HEK293 (cell line): Measurements from ENCODE around the gene C19orf33.

Source experiments
- KLF17 ChIP-seq: fragments of 450-650 bp; formaldehyde crosslinking; IDR thresholded peaks from 2 replicates; pipeline ENCODE4 v1.5.1; 2016; ENCODE audit warnings: missing biosample characterization, missing genetic modification characterization
- KLF7 ChIP-seq: fragments of 450-650 bp; formaldehyde crosslinking; IDR thresholded peaks from 2 replicates; pipeline ENCODE4 v1.5.1; 2016; ENCODE audit warnings: missing biosample characterization, missing genetic modification characterization, borderline replicate concordance
- OSR2 ChIP-seq: fragments of 450-650 bp; formaldehyde crosslinking; IDR thresholded peaks from 2 replicates; pipeline ENCODE4 v1.5.1; 2016; ENCODE audit warnings: missing biosample characterization, missing genetic modification characterization
- PRDM6 ChIP-seq: fragments of 450-650 bp; formaldehyde crosslinking; IDR thresholded peaks from 2 replicates; pipeline ENCODE4 v1.5.1; 2017; ENCODE audit warnings: missing biosample characterization, missing genetic modification characterization
- SP2 ChIP-seq: fragments of 450-650 bp; formaldehyde crosslinking; IDR thresholded peaks from 2 replicates; pipeline ENCODE4 v1.5.1; 2016; ENCODE audit warnings: missing biosample characterization, missing genetic modification characterization
- TRIM28 ChIP-seq: IDR thresholded peaks from 2 replicates; pipeline ENCODE4 v1.6.1; 2011; ENCODE audit warnings: low read length, control low read depth, borderline replicate concordance
- WT1 ChIP-seq: fragments of 450-650 bp; formaldehyde crosslinking; IDR thresholded peaks from 2 replicates; pipeline ENCODE4 v1.5.1; 2016; ENCODE audit warnings: missing biosample characterization, missing genetic modification characterization
- YY2 ChIP-seq: fragments of 450-650 bp; formaldehyde crosslinking; IDR thresholded peaks from 2 replicates; pipeline ENCODE4 v1.5.1; 2016; ENCODE audit warnings: missing biosample characterization, missing genetic modification characterization
- ZBTB21 ChIP-seq: fragments of 450-650 bp; formaldehyde crosslinking; IDR thresholded peaks from 2 replicates; pipeline ENCODE4 v1.5.1; 2017; ENCODE audit warnings: missing biosample characterization, missing genetic modification characterization
- ZBTB44 ChIP-seq: fragments of 450-650 bp; IDR thresholded peaks from 2 replicates; pipeline ENCODE4 v1.5.1; 2018; ENCODE audit warnings: missing biosample characterization, mild to moderate bottlenecking, missing genetic modification characterization
- ZBTB48 ChIP-seq: fragments of 450-650 bp; formaldehyde crosslinking; IDR thresholded peaks from 2 replicates; pipeline ENCODE4 v1.5.1; 2016; ENCODE audit warnings: missing biosample characterization, missing genetic modification characterization
- ZFHX2 ChIP-seq: fragments of 450-650 bp; formaldehyde crosslinking; conservative IDR thresholded peaks from 2 replicates; pipeline ENCODE4 v1.5.1; 2016; ENCODE audit warnings: missing biosample characterization, missing genetic modification characterization
- ZFP69B ChIP-seq: fragments of 450-650 bp; formaldehyde crosslinking; IDR thresholded peaks from 2 replicates; pipeline ENCODE4 v1.5.1; 2016; ENCODE audit warnings: missing biosample characterization, missing genetic modification characterization
- ZIC2 ChIP-seq: fragments of 450-650 bp; formaldehyde crosslinking; IDR thresholded peaks from 2 replicates; pipeline ENCODE4 v1.5.1; 2016; ENCODE audit warnings: missing biosample characterization, missing genetic modification characterization
- ZNF146 ChIP-seq: fragments of 450-650 bp; formaldehyde crosslinking; IDR thresholded peaks from 2 replicates; pipeline ENCODE4 v1.5.1; 2016; ENCODE audit warnings: missing biosample characterization, missing genetic modification characterization
- ZNF155 ChIP-seq: fragments of 450-650 bp; formaldehyde crosslinking; IDR thresholded peaks from 2 replicates; pipeline ENCODE4 v1.5.1; 2016; ENCODE audit warnings: missing biosample characterization, missing genetic modification characterization
- ZNF211 ChIP-seq: fragments of 450-650 bp; formaldehyde crosslinking; IDR thresholded peaks from 2 replicates; pipeline ENCODE4 v1.5.1; 2016; ENCODE audit warnings: low read depth, missing biosample characterization, missing genetic modification characterization
- ZNF24 ChIP-seq: fragments of 450-650 bp; formaldehyde crosslinking; IDR thresholded peaks from 2 replicates; pipeline ENCODE4 v1.5.1; 2016; ENCODE audit warnings: missing biosample characterization, missing genetic modification characterization
- ZNF280C ChIP-seq: fragments of 450-650 bp; formaldehyde crosslinking; IDR thresholded peaks from 2 replicates; pipeline ENCODE4 v1.5.1; 2016; ENCODE audit warnings: missing biosample characterization, missing genetic modification characterization
- ZNF292 ChIP-seq: fragments of 450-650 bp; formaldehyde crosslinking; IDR thresholded peaks from 2 replicates; pipeline ENCODE4 v1.5.1; 2016; ENCODE audit warnings: low read depth, missing biosample characterization, missing genetic modification characterization, borderline replicate concordance
- ZNF341 ChIP-seq: fragments of 450-650 bp; formaldehyde crosslinking; IDR thresholded peaks from 2 replicates; pipeline ENCODE4; 2016; ENCODE audit warnings: low read depth, missing biosample characterization, missing genetic modification characterization
- ZNF350 ChIP-seq: fragments of 450-650 bp; formaldehyde crosslinking; IDR thresholded peaks from 2 replicates; pipeline ENCODE4 v1.5.0; 2017; ENCODE audit warnings: missing biosample characterization, mild to moderate bottlenecking, missing genetic modification characterization
- ZNF423 ChIP-seq: fragments of 450-650 bp; formaldehyde crosslinking; IDR thresholded peaks from 2 replicates; pipeline ENCODE4 v1.5.1; 2016; ENCODE audit warnings: missing biosample characterization, missing genetic modification characterization
- ZNF48 ChIP-seq: fragments of 450-650 bp; formaldehyde crosslinking; IDR thresholded peaks from 2 replicates; pipeline ENCODE4 v1.5.1; 2016; ENCODE audit warnings: missing biosample characterization, missing genetic modification characterization
- ZNF488 ChIP-seq: fragments of 450-650 bp; formaldehyde crosslinking; IDR thresholded peaks from 2 replicates; pipeline ENCODE4 v1.5.1; 2016; ENCODE audit warnings: missing biosample characterization, missing genetic modification characterization
- ZNF513 ChIP-seq: fragments of 450-650 bp; IDR thresholded peaks from 2 replicates; pipeline ENCODE4 v1.5.1; 2018; ENCODE audit warnings: missing biosample characterization, missing genetic modification characterization
- ZNF555 ChIP-seq: fragments of 450-650 bp; formaldehyde crosslinking; conservative IDR thresholded peaks from 2 replicates; pipeline ENCODE4 v1.5.1; 2017; ENCODE audit warnings: missing biosample characterization, mild to moderate bottlenecking, missing genetic modification characterization, inconsistent platforms
- ZNF561 ChIP-seq: fragments of 450-650 bp; IDR thresholded peaks from 2 replicates; pipeline ENCODE4 v1.5.1; 2018; ENCODE audit warnings: missing biosample characterization, missing genetic modification characterization, borderline replicate concordance
- ZNF626 ChIP-seq: fragments of 450-650 bp; sonication (Bioruptor Pico); formaldehyde crosslinking; IDR thresholded peaks from 2 replicates; pipeline ENCODE4 v1.5.1; 2018; ENCODE audit warnings: missing biosample characterization, missing genetic modification characterization, inconsistent platforms
- ZNF677 ChIP-seq: fragments of 450-650 bp; IDR thresholded peaks from 2 replicates; pipeline ENCODE4 v1.5.0; 2018; ENCODE audit warnings: missing biosample characterization, mild to moderate bottlenecking, missing genetic modification characterization, moderate library complexity
- ZNF843 ChIP-seq: fragments of 450-650 bp; formaldehyde crosslinking; IDR thresholded peaks from 2 replicates; pipeline ENCODE4 v1.5.1; 2016; ENCODE audit warnings: missing biosample characterization, missing genetic modification characterization
- ZSCAN16 ChIP-seq: fragments of 450-650 bp; formaldehyde crosslinking; IDR thresholded peaks from 2 replicates; pipeline ENCODE4 v1.5.1; 2016; ENCODE audit warnings: missing biosample characterization, missing genetic modification characterization

C19orf33 gene

GRCh38 chr19:38267761-38268483 is 36.1 kb upstream of the C19orf33 start (continued):
- no peak for TF ChIP-seq KLF17
- no peak for TF ChIP-seq ZNF843 (tag by site-specific recombination)
- TF ChIP-seq ZNF677 (tag by site-specific recombination), result no peak
- TF ChIP-seq ZSCAN16 (tag by site-specific recombination), result no peak
- TF ChIP-seq ZNF211 (tag by site-specific recombination), result no peak
- no peak for TF ChIP-seq ZNF24
- no peak for TF ChIP-seq ZBTB44
- TF ChIP-seq ZNF292, result no peak
- TF ChIP-seq ZNF513, result no peak
- TF ChIP-seq YY2, result no peak
- TF ChIP-seq SP2 (tag by site-specific recombination), result no peak
- peak; percentile 37; the same call in 1 of the 2 replicates for TF ChIP-seq ZNF423 (tag by site-specific recombination)
- no peak for TF ChIP-seq ZBTB21 (tag by site-specific recombination)
- 0 out of 2 replicates have a peak, but pooled peaks have one; percentile 18 for TF ChIP-seq OSR2 (tag by site-specific recombination)
- no peak for TF ChIP-seq ZFHX2 (tag by site-specific recombination)
- TF ChIP-seq ZBTB48 (tag by site-specific recombination), result peak; percentile 58; the same call in 1 of the 2 replicates
- no peak for TF ChIP-seq ZNF146 (tag by site-specific recombination)
- 0 out of 2 replicates have a peak, but pooled peaks have one; percentile 32 for TF ChIP-seq ZFP69B (tag by site-specific recombination)
- TF ChIP-seq ZIC2 (tag by site-specific recombination), result peak; percentile 77
- TF ChIP-seq WT1, result peak; percentile 77
- no peak for TF ChIP-seq TRIM28
- TF ChIP-seq ZNF341 (tag by site-specific recombination), result peak; percentile 53; the same call in 1 of the 2 replicates
- TF ChIP-seq ZNF350 (tag by site-specific recombination), result no peak
- no peak for TF ChIP-seq ZNF48
- TF ChIP-seq KLF7 (tag by site-specific recombination), result no peak
- no peak for TF ChIP-seq ZNF561 (tag by site-specific recombination)
- TF ChIP-seq ZNF626 (tag by site-specific recombination), result no peak
- TF ChIP-seq PRDM6 (tag by site-specific recombination), result no peak
- TF ChIP-seq ZNF488 (tag by site-specific recombination), result no peak
- TF ChIP-seq ZNF280C, result no peak
- TF ChIP-seq ZNF555, result no peak
- TF ChIP-seq ZNF155 (tag by site-specific recombination), result no peak
